HG03039 (cell line): ENCODE measurements around the gene ZNF536.

ENCODE experiments used
- ATAC-seq: cut with Tn5 transposase; IDR thresholded peaks from one replicate; pipeline ENCODE4 v1.9.1; 2021; ENCODE audit warnings: mild to moderate bottlenecking, moderate library complexity; ENCODE audit not compliant: unreplicated experiment

ZNF536 gene

GRCh38 chr19:30371960-30372824 lies at the start of gene ZNF536:
Gene ZNF536 (plus strand): TSS chr19:30372384. CDS start chr19:30443563, 71,179 bp downstream.
- ATAC-seq = no peak

- no peak for ATAC-seq
Observed at GRCh38 chr19:30322641-30323320, 49.4 kb upstream of the ZNF536 start.

GRCh38 chr19:30323904-30324303 lies 48.3 kb upstream of the ZNF536 start:
- ATAC-seq = no peak

GRCh38 chr19:30324982-30325381 lies 47.2 kb upstream of the ZNF536 start:
- ATAC-seq = no peak

GRCh38 chr19:30325676-30326392 lies 46.4 kb upstream of the ZNF536 start:
- no peak for ATAC-seq

GRCh38 chr19:30326393-30326710 lies 45.8 kb upstream of the ZNF536 start:
- ATAC-seq = no peak

GRCh38 chr19:30327331-30327730 lies 44.9 kb upstream of the ZNF536 start:
- ATAC-seq = no peak

GRCh38 chr19:30328096-30328495 lies 44.1 kb upstream of the ZNF536 start:
- no peak for ATAC-seq

- ATAC-seq = no peak
Observed at GRCh38 chr19:30330266-30330665, 41.9 kb upstream of the ZNF536 start.

GRCh38 chr19:30332445-30333234 lies 39.5 kb upstream of the ZNF536 start:
- ATAC-seq = no peak

- no peak for ATAC-seq
Observed at GRCh38 chr19:30333291-30334065, 38.7 kb upstream of the ZNF536 start.

GRCh38 chr19:30334841-30335240 lies 37.3 kb upstream of the ZNF536 start:
- ATAC-seq = no peak

GRCh38 chr19:30335306-30335886 lies 36.8 kb upstream of the ZNF536 start:
- no peak for ATAC-seq

GRCh38 chr19:30336290-30336689 lies 35.9 kb upstream of the ZNF536 start:
- ATAC-seq = no peak

- no peak for ATAC-seq
Observed at GRCh38 chr19:30338041-30338456, 34.1 kb upstream of the ZNF536 start.

GRCh38 chr19:30338878-30339623 lies 33.1 kb upstream of the ZNF536 start:
- no peak for ATAC-seq

- ATAC-seq = no peak
Observed at GRCh38 chr19:30339624-30340525, 32.3 kb upstream of the ZNF536 start.
